Transverse colon (tissue), 4 donors: ENCODE results near the gene CSDE1. TPM values are rescaled to one million over a fixed set of nuclear protein-coding genes. Genes with fewer than 3 reads are reported as not detected.
A peak's percentile ranks its signal among the peaks of the same experiment; 100 is the strongest.

Experiments
- DNase-seq: peaks from one replicate; pipeline ENCODE4 v3.0.0-alpha.2; 2019
- H3K27ac ChIP-seq, 4 donors: fragments of 200-600 bp; sonication (generic); 2 replicates each; pipeline ENCODE4 v1.5.1; 2016 to 2018; ENCODE audit warnings: inconsistent platforms in 4 of 4
- H3K27me3 ChIP-seq: fragments of 200-600 bp; sonication (generic); 2 replicates; pipeline ENCODE4 v1.5.1; 2017; ENCODE audit warnings: inconsistent platforms
- H3K36me3 ChIP-seq, 4 donors: fragments of 200-600 bp; sonication (generic); 2 replicates each; pipeline ENCODE4 v1.5.1; 2017 to 2019; ENCODE audit warnings: inconsistent platforms in 4 of 4
- H3K4me1 ChIP-seq, 4 donors: fragments of 200-600 bp; sonication (generic); 2 replicates each; pipeline ENCODE4 v1.5.1; 2017 to 2020; ENCODE audit warnings: inconsistent platforms in 4 of 4
- H3K4me3 ChIP-seq, 4 donors: fragments of 200-600 bp; sonication (generic); 1 replicate in 1 of 4; 2 replicates in 3 of 4; pipeline versions ENCODE4 v1.5.1 to v1.6.1; 2017 to 2019; ENCODE audit warnings: inconsistent platforms in 4 of 4
- H3K9me3 ChIP-seq, 2 donors: fragments of 200-600 bp; sonication (generic); 2 replicates each; pipeline ENCODE4 v1.5.1; 2017 to 2019; ENCODE audit warnings: inconsistent platforms in 2 of 2
- CTCF ChIP-seq, 5 experiments: fragments of 200-600 bp in 3 of 5; fragments of 450-650 bp in 2 of 5; sonication (generic) in 3 of 5; IDR thresholded peaks; 1 replicate in 2 of 5; 2 replicates in 3 of 5; pipeline ENCODE4 v1.5.1; 2016 to 2017; ENCODE audit warnings: antibody characterized with exemption in 5 of 5, inconsistent platforms in 3 of 5, mild to moderate bottlenecking in 2 of 5, moderate library complexity in 1 of 5
- EP300 ChIP-seq: sonication (generic); formaldehyde crosslinking; IDR thresholded peaks from one replicate; pipeline ENCODE4 v1.6.1; 2017; ENCODE audit warnings: antibody characterized with exemption, low read depth
- POLR2A ChIP-seq: fragments of 450-650 bp; IDR thresholded peaks from one replicate; pipeline ENCODE4 v1.6.1; 2016; ENCODE audit warnings: antibody characterized with exemption, mild to moderate bottlenecking, moderate library complexity
- POLR2AphosphoS5 ChIP-seq, 3 donors: sonication (generic); formaldehyde crosslinking; IDR thresholded peaks; one replicate each; pipeline ENCODE4 v1.6.1; 2016; ENCODE audit warnings: antibody characterized with exemption in 3 of 3
- WGBS, 2 donors: methylation state at CpG; one replicate each; pipeline ENCODE4 v1.1.5; 2018; ENCODE audit warnings: low coverage in 1 of 2; 5-methylcytosine and 5-hydroxymethylcytosine counted together
- in situ Hi-C, 4 donors: fragments of 200-750 bp; cut with MboI; loops; one replicate each; pipeline versions ENCODE4 v1.15.0 to v1.15.1; 2017; ENCODE audit warnings: low sequenced_read_pairs in 3 of 4, low pct_ligation_motif_present in 1 of 4, low pct_unique_long_range_greater_than_20kb in 1 of 4
- intact Hi-C: fragments of 100-400 bp; cut with DNase I; formaldehyde crosslinking; loops from one replicate; pipeline ENCODE4 v1.15.1; 2023; ENCODE audit warnings: low total_unique reads
- total RNA-seq, 4 donors: library from RNA; depleted of rRNA; stranded (reverse); fragments of >200 nt; gene quantifications; one replicate each; pipeline ENCODE4 v1.1.0, GENCODE V29; 2016

The CSDE1 gene
- total RNA-seq, 4 donors from 2014 or later, result 264 to 1,040 (median 739) TPM

- DNase-seq, result peak; percentile 11
- H3K4me3 ChIP-seq, result no peak within 1 kb of the TSS
- WGBS, 2 donors, result 51 to 63% methylated on average over 4 to 6 of the region's 6 CpGs
- TF ChIP-seq POLR2A, result no peak
- no peak for TF ChIP-seq CTCF (IDR thresholded peaks at IDR 0.05)
- no peak for TF ChIP-seq EP300
- no peak for TF ChIP-seq POLR2AphosphoS5 (IDR thresholded peaks at IDR 0.05)
- no peaks in the 10 kb centered on the region for H3K4me1 ChIP-seq
- no peaks in the 10 kb centered on the region for H3K27me3 ChIP-seq
- H3K36me3 ChIP-seq, result no peaks in the 10 kb centered on the region
- intact Hi-C loops (no loop called here), in situ Hi-C loops (no loop called here)
- H3K9me3 ChIP-seq, result no peaks in the 10 kb centered on the region
- peak within 1 kb of the TSS in 2 of 4 donors; percentile 7 to 54 for H3K27ac ChIP-seq
Measured at GRCh38 chr1:114695430-114696058, 62.2 kb downstream of the CSDE1 start, which contains the start of gene AMPD1. AMPD1 (minus strand) TSS chr1:114695546; CDS start chr1:114695471, 75 bp downstream.

- 79 to 81% methylated on average over 7 to 9 of the region's 9 CpGs for WGBS, 2 donors
- no peak for DNase-seq
- TF ChIP-seq POLR2AphosphoS5 (IDR thresholded peaks at IDR 0.05), result no peak
- TF ChIP-seq EP300, result no peak
- TF ChIP-seq CTCF (IDR thresholded peaks at IDR 0.05), result no peak
- no peak for TF ChIP-seq POLR2A
- Histone ChIP-seq H3K4me3 (no peak overlapping the region), H3K9me3 (no peaks in the 10 kb centered on the region), H3K4me1 (no peaks in the 10 kb centered on the region), H3K27me3 (no peaks in the 10 kb centered on the region), H3K27ac (no peak overlapping the region), H3K36me3 (no peaks in the 10 kb centered on the region)
- in situ Hi-C loops, result no loop called here
- intact Hi-C loops, result no loop called here
Measured at GRCh38 chr1:114694540-114695310, 63.1 kb downstream of the CSDE1 start.

- Histone ChIP-seq H3K9me3 (no peaks in the 10 kb centered on the region), H3K27me3 (no peaks in the 10 kb centered on the region), H3K4me1 (no peaks in the 10 kb centered on the region), H3K27ac (no peak overlapping the region), H3K4me3 (no peak overlapping the region), H3K36me3 (no peaks in the 10 kb centered on the region)
- no peak for TF ChIP-seq EP300
- no peak for TF ChIP-seq CTCF (IDR thresholded peaks at IDR 0.05)
- TF ChIP-seq POLR2AphosphoS5 (IDR thresholded peaks at IDR 0.05), result no peak
- no peak for TF ChIP-seq POLR2A
- intact Hi-C loops, result no loop called here
- in situ Hi-C loops, result no loop called here
- no peak for DNase-seq
- WGBS, 2 donors, result 86% methylated on average over 3 of the region's 3 CpGs; no CpG with 5 or more reads in 1 of the 2 donors
Measured at GRCh38 chr1:114692947-114693346, 64.8 kb downstream of the CSDE1 start.

- in situ Hi-C loops (no loop called here), intact Hi-C loops (no loop called here)
- Histone ChIP-seq H3K36me3 (no peaks in the 10 kb centered on the region), H3K27ac (no peak overlapping the region), H3K9me3 (no peaks in the 10 kb centered on the region), H3K4me1 (no peaks in the 10 kb centered on the region), H3K4me3 (no peak overlapping the region), H3K27me3 (peaks cover 7% of the 10 kb centered on the region)
- no peak for DNase-seq
- TF ChIP-seq POLR2AphosphoS5 (IDR thresholded peaks at IDR 0.05) (no peak), EP300 (no peak), CTCF (IDR thresholded peaks at IDR 0.05) (no peak), POLR2A (no peak)
- 69 to 100% methylated on average over 1 to 2 of the region's 2 CpGs for WGBS, 2 donors
Measured at GRCh38 chr1:114691061-114691460, 66.7 kb downstream of the CSDE1 start.
